Measurements from ENCODE around the gene CD200R1.
"Not testable (repeated sequence)": the region's sequence is repeated elsewhere in the genome, so short reads cannot be mapped to it uniquely, and the experiment has no call there.

The CD200R1 gene

DNA sequence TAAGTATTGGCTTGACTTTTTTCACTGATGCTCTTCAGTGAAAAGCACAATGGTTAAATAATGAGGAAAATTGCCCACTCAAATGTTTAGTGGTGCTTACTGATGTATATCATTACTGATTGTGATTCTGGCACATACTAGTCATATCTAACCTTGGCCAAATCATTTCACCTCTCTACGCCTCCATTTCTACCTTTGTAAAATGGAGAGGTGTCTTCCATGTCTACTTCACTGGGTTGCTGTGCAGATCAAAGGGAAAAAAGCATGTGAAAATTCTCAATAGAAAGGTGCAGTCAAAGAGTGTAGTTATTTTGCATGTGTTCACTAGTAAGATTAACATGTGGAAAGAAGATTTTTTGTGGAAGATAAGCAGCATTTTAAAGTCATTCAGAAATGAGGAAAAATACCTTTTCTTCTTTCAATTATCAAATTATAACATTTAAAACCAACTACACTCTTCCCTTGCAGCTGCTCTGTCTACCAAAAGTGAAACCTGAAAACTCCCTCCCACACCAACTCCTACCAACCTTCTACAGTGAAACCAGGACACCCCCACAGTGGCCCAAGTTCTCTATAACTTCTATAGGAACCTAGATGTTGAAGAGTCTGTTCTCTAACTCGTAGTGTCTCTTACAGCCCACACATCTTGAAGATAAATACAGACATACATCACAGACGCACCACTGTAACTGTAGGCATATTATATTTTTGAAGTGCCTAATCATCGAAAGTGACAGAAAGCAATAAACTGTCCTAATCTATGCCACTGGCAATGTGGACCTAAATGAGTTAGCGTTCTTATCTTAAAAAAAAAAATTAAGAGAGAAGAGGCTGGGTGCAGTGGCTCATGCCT lies 1.4 kb downstream of the CD200R1 start:
- peak; percentile 54 for DNase-seq

DNA sequence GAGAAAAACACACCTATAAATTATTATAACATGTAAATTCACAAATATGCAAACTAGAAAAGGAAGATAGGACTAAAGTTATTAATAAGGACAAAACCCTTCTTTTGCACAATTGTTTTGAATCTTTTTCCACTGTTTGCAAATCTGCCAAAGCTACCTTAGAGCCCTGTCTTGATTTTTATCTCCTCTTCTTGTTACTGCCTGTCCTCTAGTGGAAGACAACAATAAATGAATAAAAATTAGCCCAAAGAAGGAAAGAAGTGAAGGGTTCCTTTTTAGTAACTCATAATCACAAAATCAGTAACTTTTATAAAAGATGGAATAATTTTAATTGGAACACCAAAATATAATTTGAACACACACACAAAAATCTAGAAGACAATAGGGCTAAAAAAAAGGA lies 2.7 kb downstream of the CD200R1 start:
- no peak for DNase-seq

DNA sequence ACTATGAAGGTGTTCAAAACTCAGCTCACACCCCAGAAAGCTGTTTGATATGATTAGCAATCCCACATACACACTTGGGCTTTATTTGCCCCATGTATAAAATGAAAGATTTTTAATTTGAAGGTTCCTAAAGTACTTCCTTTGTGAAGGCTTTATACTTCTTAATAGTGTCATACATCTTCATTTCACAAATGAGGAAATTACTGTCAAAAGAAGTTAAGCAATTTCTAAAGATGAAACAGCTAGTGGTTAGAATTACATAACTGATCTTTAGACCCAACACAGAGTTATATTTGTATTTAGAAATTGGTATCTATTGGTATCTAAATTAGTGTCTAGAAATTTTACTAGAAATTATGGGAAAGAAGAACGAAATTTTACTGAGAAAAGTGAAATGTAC lies 7.1 kb downstream of the CD200R1 start:
- no peak for DNase-seq

DNA sequence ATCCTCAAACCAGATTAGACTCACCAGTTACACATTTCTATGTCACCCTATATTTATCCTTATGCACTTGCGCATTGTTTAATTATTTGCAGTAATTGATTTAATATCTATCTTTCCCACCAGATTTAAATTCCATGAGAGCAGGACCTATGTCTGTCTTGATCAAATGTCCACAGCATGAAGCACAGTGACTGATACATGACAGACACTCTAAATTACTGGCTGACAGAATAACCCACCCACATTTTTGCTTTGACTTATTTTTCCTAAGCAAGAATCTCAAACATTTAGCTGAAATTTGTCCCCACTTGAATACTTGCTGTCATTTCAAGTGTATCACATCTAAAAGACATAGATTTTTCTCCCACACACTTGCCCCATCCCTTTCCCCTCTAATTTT lies 7.5 kb downstream of the CD200R1 start:
- no peak for DNase-seq

DNA sequence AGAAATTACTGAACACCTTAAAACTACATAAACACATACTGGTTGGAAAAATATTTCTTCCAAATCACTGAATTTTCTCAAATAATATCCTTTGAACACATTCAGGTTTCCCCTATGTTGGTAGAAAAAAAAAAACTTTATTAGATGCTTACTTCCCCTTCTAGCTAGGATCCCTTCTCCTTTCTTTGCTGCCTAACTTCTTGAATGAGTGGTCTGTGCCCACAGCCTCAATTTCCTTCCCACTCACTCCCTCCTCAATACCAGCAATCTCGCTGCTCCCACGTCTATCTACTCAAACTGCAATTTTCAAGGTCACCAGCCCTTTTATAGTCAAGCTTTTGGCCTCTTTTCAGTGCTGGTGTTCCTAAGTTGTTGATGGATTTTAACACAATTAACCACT lies 8.3 kb downstream of the CD200R1 start:
- DNase-seq, result no peak

DNA sequence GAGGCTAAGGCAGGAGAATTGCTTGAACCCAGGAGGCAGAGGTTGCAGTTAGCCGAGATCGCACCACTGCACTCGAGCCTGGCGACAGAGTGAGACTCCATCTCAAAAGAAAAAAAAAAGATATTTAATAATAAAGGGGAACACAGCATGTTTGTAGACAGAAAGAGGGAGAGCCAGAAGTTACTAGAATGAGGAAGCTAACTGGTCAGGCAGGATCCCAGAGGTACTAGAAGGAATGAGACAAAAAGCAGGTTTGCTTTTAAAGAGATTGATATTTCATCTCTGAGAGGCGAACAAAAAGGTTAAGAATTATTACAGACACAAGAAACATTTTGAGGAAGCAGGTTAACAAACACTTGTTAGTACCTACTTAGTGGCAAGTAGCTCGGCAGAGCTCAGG lies 9.2 kb downstream of the CD200R1 start:
- no peak for DNase-seq

DNA sequence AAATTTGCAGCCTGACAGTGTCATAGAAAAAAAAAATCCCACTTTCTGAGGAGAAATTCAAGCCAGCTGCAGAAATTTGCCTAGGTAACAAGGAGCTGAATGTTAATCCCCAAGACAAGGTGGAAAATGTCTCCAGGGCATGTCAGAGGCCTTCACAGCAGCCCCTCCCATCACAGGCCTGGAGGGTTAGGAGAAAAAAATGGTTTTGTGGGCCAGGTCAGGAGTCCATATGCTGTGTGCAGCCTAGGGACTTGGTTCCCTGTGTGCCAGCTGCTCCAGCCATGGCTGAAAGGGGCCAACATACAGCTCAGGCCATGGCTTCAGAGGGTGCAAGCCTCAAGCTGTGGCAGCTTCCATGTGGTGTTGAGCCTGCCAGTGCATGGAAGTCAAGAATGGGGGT lies 11.2 kb downstream of the CD200R1 start:
- DNase-seq, result no peak

DNA sequence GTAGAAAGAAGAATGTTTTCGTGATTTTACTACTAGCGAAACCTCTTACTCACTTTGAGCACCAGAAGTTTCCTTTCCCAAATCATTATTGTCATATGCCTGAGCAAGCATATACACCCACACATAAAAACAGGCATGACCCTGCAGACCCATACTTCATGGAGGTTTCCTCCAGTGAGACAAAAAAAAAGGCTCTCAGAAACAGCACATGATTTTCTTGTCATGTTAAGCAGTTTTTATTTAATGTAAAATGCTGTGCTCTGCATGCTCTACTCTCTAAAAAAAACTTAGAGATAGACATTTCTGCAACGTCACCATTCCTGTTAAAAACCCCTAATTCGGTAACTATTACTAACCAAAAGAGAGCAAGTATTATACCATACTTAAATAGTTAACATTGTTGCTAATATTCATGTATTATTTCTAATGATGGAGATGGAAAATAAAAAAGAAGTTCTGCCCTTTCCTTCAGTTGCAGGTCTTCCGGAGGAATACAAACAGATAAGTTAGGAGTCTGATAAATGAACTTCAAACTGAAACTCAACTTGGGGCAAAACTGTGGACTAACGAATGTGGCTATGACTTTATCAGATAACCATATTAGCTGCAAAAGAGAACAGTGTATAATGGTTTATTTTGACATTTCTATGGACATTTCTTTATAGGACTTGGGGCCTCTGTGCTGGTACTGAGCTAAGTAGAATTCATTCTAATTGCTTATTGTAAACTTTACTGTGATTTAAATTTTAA lies 15.9 kb downstream of the CD200R1 start:
- no peak for DNase-seq

DNA sequence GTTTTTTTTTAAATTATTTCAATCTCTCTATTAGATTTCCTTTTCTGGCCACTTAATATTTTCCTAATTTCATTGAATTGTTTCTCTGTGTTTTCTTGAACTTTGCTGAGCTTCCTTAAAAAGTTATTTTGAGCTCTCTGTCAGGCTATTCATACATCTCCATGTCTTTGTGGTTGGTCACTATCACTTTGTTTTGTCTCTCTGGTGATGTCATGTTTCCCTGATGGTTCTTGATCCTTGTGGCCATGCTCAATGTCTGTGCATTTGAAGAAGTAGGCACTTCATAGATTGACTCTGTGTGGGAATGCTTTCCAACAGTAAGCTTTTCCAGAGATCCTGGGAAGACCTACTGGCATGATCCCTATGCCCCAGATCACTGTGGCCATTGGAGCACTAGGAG lies 18.6 kb downstream of the CD200R1 start:
- DNase-seq, result no peak

DNA sequence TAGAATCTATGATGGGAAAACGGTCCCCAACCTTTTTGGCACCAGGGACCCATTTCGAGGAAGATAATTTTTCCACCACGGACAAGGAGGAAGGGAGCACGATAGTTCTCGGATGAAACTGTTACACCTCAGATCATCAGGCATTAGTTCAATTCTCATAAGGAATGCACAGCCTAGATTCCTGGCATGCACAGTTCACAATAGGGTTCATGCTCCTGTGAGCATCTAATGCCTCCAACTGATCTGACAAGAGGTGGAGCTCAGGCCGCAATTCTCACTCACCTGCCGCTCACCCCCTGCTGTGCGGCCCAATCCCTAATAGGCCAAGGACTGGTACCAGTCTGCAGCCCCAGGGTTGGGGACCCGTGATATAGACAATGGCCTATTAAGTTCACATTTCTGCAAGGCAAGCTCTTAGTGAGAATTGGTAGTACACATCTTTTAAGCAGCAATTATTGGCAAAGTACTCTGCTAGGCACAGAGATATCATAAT lies 26.5 kb downstream of the CD200R1 start:
- DNase-seq, result no peak

DNA sequence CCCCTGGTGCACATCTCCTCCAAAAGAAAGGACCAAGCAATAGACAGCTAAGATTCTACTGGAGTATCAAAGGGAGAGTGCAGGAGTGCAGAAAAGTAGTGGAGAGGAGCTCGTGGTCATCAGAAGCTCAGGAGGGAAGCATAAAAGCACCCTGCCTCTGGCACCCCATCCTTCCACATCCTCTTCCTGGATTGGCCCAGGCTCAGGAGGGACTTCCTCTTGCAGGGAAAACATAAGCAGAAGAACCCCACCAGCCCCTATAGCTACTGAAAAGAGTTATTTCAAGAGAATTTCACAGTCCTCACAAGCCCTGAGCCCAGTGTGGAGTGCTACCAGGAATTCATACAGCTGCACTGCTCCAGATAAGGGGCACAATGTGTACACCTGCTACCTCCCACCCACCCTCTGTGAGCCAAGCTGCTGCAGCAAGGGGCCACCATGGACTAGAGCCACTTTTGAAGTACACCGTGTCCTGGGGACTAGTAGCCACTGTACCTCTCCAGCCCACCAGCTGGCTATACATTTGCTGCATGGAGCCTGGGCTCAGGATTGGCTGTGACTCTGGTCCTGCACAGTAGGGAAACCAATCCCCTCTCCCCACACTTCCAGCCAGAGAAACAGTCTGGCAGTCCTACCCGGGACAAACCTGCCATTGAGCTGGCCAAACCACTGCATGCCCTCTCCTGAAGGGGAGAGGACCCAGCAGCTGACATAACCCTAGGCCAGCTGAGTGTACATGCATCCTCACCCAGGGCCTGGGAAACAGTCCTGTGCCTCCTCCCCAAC lies 43.0 kb downstream of the CD200R1 start:
- no peak for DNase-seq

DNA sequence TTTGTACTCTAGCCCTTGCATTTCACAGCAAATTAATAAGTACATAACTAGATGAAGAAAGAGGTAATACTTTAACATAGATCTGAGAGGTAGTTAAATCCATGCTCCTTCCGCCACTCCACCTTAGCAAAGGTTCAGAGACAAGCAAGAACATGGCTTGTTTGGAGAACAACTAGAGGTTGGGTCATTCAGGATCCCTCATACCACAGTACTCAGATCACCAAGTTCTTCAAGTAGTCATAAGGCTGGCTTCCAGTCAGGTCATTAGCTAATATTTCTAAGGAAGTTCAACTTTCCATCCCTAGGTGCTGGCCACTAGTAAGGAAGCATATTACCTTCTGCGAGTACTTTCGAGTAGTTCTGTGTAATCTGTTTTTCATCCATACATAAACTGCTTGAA lies 44.1 kb downstream of the CD200R1 start:
- DNase-seq, result no peak

DNA sequence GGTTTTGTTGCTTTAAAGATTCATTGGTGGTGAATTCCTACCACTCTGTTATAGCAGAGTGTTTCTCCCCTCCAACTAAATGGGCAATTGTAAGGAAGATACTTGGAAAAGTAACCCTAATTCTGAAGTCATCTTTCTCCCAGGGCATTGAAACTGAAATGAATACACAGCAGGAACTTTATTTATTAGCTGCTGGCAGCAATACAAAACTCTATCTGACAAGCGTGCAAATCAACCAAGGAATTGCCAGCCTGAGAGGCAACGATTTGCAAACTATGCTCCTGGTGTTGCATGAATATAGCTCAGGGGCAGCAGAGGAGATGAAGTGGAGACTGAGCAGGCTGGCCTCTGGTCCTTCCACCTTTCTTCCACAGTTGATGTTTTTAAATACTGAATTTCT lies 48.9 kb downstream of the CD200R1 start:
- no peak for DNase-seq

DNA sequence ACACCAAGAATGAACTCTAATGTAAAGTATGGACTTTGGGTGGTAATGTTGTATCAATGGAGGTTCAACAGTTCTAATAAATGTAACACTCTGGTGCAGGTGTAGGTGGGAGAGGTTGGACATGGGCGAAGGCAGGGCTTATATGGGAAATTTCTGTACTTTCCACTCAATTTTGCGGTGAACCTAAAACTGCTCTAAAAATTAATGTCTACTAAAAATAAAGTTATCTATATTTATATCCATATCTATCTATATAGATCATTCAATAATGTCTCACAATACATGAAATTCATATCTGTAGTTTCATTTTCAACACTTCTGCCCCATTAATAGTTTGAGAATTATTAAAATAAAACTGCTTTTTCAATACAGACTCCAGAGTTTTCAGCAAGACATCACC lies 49.3 kb downstream of the CD200R1 start:
- no peak for DNase-seq

DNA sequence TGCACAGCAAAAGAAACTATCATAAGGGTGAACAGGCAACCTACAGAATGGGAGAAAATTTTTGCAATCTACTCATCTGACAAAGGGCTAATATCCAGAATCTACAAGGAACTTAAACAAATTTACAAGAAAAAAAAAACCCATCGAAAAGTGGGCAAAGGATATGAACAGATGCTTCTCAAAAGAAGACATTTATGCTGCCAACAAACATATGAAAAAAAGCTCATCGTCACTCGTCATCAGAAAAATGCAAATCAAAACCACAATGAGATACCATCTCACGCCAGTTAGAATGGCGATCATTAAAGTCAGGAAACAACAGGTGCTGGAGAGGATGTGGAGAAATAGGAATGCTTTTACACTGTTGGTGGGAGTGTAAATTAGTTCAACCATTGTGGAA lies 55.4 kb downstream of the CD200R1 start:
- DNase-seq, result not testable (repeated sequence)

DNA sequence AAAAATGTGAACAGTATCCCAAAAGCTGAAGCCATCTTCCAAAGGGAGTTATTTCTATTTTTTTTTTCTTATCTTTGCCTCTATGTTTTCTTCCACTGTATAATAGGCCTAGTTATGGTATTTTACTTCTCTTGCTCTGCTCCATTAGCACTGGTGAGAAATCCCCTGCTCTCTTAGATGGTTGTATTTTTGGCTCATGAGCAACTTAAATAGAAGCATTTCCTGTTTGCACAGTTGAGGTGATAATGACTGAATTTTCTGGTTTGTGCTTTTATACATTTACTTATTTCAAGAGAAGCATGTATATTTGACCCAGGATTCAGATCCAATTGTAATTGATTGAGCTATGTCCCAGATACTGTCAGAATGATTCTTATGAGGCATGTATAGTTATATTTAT lies 66.7 kb downstream of the CD200R1 start:
- no peak for DNase-seq

DNA sequence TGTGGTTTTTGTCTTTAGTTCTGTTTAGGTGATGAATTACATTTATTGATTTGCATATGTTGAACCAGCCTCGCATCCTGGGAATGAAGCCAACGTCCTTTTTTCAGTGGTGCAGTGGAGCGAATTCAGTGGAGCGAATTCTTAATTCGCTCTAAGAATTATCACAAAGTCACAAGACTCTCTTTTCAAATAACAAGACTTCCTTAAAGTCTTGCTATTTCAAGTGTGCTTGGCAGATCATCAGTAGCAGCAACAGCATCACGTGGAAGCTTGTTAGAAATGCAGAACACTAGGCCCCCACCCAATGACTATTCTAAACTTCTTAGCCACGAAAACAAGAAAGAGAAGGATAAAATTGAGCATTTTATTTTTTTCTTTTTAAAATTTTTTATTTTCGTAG lies 70.1 kb downstream of the CD200R1 start:
- no peak for DNase-seq

DNA sequence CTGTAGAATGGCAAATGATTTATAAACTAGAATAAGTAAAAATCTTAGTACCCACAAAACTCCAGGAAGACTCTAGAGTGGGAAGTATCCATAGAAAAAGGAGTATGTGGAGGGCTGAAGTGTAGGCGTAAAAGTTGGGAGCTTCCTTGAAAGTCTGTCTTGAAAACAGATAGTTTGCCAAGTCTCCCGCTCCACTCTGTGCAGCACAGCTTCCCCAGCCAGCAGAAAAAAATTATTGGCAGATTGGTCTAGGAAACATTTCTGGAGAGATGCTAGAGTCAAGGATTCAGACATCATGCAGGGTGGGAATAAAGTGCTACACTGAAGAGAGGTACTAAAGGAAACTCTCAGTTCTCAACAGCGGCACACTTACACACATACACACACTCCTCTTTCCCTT lies 74.8 kb downstream of the CD200R1 start:
- DNase-seq, result no peak

DNA sequence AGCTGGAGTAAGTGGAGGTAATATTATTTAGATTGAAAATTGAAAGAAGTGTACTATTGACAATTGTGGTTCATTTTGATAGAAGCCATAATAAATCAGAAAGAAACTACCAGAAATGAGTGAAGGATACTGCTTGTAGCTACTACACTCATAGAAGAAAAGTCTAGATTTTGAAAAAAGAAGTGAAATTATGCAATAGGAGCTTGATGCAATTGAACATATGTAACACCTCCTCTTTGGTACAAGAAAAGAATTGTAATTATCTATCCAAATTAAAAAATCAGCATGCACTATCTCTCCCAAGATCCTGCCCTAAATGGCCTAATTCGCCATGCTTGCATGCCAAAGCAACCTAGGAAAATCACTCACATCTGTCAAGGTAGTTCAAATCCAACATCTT lies 77.1 kb downstream of the CD200R1 start:
- no peak for DNase-seq

DNA sequence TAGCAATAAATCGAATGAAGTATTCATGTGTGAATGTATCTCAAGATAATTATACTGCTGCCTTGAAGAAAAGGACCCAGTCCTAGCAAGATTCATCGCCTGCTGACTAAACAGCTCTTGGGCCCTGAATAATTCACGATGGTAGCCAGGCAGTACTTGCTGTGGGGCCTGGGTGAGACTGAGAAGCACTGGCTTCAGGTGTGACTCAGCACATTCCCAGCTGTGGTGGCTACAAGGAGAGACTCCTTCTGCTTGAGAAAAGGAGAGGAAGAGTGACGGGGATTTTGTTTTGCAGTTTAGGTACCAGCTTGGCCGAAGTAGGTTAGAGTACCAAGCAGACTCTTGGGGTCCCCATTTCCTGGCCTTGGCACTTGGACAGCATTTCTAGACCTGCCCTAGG lies 80.6 kb downstream of the CD200R1 start:
- DNase-seq, result no peak

DNA sequence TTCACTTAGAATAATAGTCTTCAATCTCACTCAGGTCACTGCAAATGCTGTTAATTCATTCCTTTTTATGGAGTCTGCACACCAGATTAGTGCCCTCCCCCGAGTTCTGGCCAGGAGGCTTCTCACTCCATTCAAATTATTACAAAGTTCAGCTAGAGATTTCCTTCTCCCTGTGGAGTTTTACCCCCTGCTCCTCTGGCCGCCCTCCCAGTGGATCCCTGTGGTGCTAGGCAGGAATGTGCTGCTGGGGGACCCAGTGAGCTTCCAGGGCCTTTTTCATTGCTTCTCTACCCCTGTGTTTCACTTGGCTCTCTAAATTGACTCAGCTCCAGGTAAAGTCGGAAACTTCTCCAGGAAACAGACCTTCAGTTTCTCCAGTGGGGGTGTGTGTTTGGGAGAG lies 85.5 kb downstream of the CD200R1 start:
- DNase-seq, result no peak

DNA sequence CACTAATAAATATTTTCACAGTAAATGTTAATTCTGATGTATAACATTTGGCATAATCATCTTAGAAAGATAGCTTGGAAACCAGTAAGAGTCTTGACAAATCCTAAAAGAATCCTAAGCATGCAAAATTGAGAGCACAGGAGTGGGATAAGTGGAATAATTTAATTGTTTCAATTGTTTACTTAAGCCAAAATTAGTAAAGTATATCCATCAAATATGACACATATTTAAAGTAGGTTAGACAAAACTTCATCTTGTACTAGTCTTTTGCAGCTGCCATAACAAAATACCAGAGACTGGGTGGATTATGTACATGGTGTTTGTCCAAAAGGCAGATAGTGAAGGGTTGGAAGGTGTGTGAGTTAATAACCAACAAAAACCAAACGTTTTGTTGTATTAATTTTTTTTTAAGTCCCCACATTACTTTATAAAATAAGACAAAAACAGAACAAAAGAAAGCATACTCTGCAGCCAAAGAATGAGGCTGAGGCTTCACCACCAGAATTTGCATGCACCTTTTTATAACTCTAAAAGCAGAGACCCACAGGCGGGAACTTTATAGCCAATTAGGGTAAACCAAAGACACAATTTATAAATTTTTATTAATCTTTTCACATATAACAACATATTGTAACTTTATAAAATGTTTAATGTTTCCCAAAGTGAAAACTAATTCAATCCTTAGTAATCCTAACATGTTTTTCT lies 86.4 kb downstream of the CD200R1 start:
- DNase-seq, result no peak
